Stomach (tissue), 4 donors: ENCODE results near the gene WNT4.

Source experiments
- CTCF ChIP-seq, 7 experiments: fragments of 450-650 bp in 4 of 7; fragments of 200-600 bp in 3 of 7; sonication (generic) in 3 of 7; IDR thresholded peaks; one replicate each; pipeline ENCODE4 v1.5.1; 2016 to 2019; ENCODE audit warnings: antibody characterized with exemption in 7 of 7, control low read depth in 2 of 7, mild to moderate bottlenecking in 1 of 7
- EP300 ChIP-seq: sonication (generic); formaldehyde crosslinking; IDR thresholded peaks from one replicate; pipeline ENCODE4 v1.6.1; 2017; ENCODE audit warnings: antibody characterized with exemption
- POLR2A ChIP-seq, 4 donors: fragments of 450-650 bp; IDR thresholded peaks; one replicate each; pipeline ENCODE4 v1.6.1; 2016; ENCODE audit warnings: antibody characterized with exemption in 4 of 4, control low read depth in 2 of 4, mild to moderate bottlenecking in 1 of 4, moderate library complexity in 1 of 4
- POLR2AphosphoS5 ChIP-seq, 3 donors: sonication (generic); formaldehyde crosslinking; IDR thresholded peaks; one replicate each; pipeline ENCODE4 v1.6.1; 2016; ENCODE audit warnings: antibody characterized with exemption in 3 of 3

GRCh38 chr1:22111115-22111514, 31.8 kb downstream of the WNT4 start:
- TF ChIP-seq CTCF (IDR thresholded peaks at IDR 0.05) (no peak), POLR2A (IDR thresholded peaks at IDR 0.05) (no peak), EP300 (no peak), POLR2AphosphoS5 (IDR thresholded peaks at IDR 0.05) (no peak)
